ENCODE measurements around the gene HTR4.

The HTR4 gene

DNA sequence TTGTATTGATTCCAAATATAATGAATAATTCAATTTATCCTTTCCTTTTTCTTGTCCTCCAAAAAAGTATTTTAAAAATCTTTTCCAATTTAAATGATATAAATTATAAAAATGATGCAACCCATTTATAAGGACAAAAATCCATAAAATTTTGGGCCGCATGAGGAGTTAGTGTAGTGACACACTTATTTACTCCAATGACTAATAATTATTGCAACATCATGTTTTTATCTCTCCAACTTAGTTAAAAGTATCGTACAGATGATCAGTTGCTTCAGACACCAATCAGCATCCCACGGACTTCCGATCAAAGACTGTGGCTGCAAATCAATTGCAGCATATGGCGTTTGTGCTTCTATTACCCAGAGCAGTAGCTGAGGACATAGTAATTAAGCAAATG is 58.6 kb downstream of the HTR4 start:
- Mint-ChIP-seq H3K27ac (no peak overlapping the region), H3K4me1 (no peaks in the 10 kb centered on the region), H3K4me3 (no peak overlapping the region), H3K36me3 (no peaks in the 10 kb centered on the region), H3K9me3 (peaks cover 8% of the 10 kb centered on the region)
- no peak for DNase-seq (ENCODE audit: low spot score in 2 of 2)
- ATAC-seq: no peak

DNA sequence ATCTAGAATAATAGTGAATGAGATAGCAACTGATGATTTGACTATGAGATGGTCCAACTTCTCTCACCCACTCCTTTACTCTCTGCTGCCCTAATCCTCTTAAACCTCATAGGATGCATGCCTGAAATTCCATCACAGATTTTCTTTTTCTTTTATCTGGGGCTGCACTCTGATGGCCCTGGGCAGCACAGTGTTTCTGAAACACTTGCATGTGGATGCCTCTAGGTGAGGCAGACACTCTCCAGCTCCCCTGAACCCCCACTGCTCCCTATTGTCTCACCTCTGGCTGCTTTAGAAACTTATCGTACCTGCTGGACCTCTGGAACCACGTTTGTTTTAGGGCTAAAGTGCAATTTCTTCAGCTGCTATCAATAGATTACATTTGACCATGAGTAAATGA is 67.5 kb downstream of the HTR4 start:
- Mint-ChIP-seq H3K27ac (no peak overlapping the region), H3K4me1 (no peaks in the 10 kb centered on the region), H3K4me3 (no peak overlapping the region), H3K9me3 (no peaks in the 10 kb centered on the region), H3K36me3 (no peaks in the 10 kb centered on the region)
- ATAC-seq: no peak
- DNase-seq (ENCODE audit: low spot score in 2 of 2): no peak

DNA sequence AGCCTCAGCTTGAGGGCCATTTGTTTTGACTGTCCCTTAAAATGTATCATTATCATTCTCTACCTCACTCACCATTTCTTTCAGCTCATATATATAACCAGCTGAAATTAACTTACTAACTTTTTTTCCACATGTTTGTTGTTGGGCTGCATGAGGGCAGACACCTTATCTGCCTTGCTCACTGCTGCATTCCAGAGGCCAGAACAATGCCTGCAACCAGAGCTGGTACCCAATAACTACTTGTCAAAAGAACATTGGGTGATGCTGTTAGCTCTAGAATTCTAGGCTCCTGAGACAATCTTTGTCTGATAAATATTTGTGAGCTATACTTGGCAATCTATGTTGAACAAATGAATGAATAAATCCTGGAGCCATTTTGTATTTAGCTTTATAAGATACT is 68.3 kb downstream of the HTR4 start:
- H3K9me3 Mint-ChIP-seq: no peaks in the 10 kb centered on the region
- no peak overlapping the region for H3K27ac Mint-ChIP-seq
- H3K4me3 Mint-ChIP-seq: no peak overlapping the region
- H3K4me1 Mint-ChIP-seq: no peaks in the 10 kb centered on the region
- no peaks in the 10 kb centered on the region for H3K36me3 Mint-ChIP-seq
- no peak for DNase-seq (ENCODE audit: low spot score in 2 of 2)
- no peak for ATAC-seq

DNA sequence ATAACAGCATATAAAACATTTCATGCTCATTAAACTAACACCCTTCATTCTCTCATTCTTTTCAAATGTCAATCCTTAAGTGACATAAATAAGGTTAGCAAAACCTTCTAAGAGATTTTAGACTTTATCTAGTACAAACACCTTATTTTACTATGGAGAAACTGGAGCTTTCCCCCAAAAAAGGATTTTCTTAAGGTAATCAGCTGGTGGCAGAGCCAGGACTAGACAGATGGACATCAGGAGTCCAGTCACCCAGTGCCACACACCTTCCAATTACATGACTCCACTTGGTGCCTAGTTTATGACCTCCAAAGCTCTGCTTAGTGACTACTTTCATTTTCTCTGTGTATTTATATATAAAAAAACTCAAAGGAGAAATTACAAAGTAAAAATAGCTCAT is 70.2 kb downstream of the HTR4 start:
- Mint-ChIP-seq H3K27ac (no peak overlapping the region), H3K4me3 (no peak overlapping the region), H3K36me3 (no peaks in the 10 kb centered on the region), H3K9me3 (no peaks in the 10 kb centered on the region), H3K4me1 (no peaks in the 10 kb centered on the region)
- ATAC-seq: no peak
- DNase-seq (ENCODE audit: low spot score in 2 of 2): no peak

DNA sequence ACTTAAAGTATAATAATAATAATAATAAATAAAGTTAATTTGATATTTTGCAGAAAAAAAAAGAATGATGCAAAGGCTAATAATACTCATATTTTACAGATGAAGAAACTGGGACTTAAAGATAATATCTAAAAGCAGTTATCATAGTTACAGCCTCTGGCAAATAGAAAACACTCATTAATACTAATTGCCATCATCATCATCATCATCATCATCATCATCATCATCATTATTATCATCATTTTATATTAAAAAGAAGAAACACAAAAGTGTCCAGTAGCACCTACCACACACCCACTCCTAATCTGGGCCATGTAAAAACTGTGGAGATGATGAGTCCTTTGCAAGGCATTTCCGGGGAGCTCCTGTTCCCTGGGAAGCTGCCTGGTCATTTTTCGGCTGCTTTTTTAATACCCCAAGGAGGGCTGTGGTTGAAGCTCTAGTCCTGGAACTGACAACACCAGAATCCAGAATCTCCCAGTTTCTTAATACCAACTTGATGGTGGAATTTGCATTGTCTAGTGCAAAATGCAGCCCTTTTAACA is 70.8 kb downstream of the HTR4 start:
- Mint-ChIP-seq H3K27ac (no peak overlapping the region), H3K9me3 (no peaks in the 10 kb centered on the region), H3K4me1 (no peaks in the 10 kb centered on the region), H3K4me3 (no peak overlapping the region), H3K36me3 (no peaks in the 10 kb centered on the region)
- ATAC-seq: no peak
- no peak for DNase-seq (ENCODE audit: low spot score in 2 of 2)

DNA sequence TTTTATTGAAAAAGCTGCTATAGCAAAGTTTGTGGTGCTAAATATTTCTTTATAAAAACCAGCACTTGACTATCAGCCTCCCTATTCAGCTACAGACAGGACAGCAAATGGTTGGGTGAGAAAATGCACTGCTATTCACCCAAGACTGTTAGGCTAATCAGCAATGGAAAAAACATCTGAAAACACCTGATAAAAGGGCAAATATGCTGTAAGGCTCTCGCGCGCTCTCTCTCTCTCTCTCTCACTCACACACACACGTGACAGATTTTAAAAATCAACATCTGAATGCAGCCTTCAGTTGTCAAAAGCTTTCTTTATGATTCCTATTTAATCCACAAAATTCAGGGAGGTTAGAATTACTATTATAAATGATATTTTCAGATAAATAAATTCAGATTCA is 80.2 kb downstream of the HTR4 start:
- Mint-ChIP-seq H3K36me3 (no peaks in the 10 kb centered on the region), H3K9me3 (no peaks in the 10 kb centered on the region), H3K4me1 (no peaks in the 10 kb centered on the region), H3K4me3 (no peak overlapping the region), H3K27ac (no peak overlapping the region)
- DNase-seq (ENCODE audit: low spot score in 2 of 2): no peak
- ATAC-seq: no peak

DNA sequence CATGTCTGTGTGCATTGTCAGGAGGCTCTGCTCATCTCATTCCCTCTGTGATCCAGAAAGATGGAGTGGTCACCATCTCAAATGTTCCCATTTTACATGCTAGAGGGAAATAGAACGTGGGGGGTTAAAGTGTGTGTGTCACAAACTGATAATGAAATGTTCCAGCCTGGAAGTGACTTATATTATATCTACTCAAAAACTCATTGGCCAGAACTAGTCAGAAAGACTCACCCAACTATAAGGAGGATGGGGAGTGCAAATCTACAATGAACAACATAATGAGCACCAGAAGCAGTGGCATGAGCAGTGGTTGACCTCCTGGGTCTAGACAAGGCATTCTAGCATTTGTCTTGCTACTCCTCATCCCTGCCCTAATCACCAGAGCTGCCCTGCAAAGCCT is 81.0 kb downstream of the HTR4 start:
- no peak for ATAC-seq
- DNase-seq (ENCODE audit: low spot score in 2 of 2): no peak
- Mint-ChIP-seq H3K4me1 (no peaks in the 10 kb centered on the region), H3K9me3 (no peaks in the 10 kb centered on the region), H3K36me3 (no peaks in the 10 kb centered on the region), H3K27ac (no peak overlapping the region), H3K4me3 (no peak overlapping the region)

DNA sequence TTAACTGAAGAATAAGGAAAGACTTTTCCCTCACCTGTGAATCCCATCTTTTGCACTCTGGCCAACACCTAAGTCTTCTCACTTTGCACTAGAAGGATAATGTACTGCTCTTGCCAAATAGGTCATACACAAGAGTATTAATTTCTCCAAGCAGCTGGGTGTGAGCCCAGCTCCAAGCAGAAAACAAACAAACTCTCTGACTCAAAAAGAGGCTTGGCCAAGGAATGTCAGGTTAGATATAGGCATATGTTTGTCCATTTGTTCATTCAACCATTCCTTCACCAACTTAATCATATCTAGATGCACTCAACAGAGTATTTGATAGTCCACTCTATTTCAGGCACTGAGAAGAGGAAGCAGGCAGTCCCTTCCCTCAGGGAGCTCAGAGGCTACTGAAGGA is 84.4 kb downstream of the HTR4 start:
- Mint-ChIP-seq H3K4me3 (no peak overlapping the region), H3K9me3 (no peaks in the 10 kb centered on the region), H3K4me1 (no peaks in the 10 kb centered on the region), H3K27ac (no peak overlapping the region), H3K36me3 (no peaks in the 10 kb centered on the region)
- ATAC-seq (no peak), DNase-seq (ENCODE audit: low spot score in 2 of 2) (no peak)

DNA sequence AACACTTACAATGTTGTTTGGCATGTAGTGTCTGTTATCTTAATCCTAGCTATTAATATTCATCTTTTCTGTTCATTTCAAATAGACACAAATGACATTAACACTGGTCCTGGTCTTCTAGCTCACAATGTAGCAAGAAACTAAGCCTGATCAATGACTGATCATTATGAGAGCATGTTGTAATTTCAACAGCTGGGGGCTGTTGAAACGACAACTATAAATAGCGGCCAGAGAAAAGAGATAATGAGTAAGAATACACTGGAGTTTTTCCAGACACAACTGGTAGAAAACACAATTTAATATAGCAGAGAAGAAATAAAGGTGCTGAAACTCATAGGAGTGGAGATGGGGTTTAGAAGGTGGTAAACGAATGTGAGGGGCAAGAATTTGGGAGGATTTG is 89.2 kb downstream of the HTR4 start:
- no peak for DNase-seq (ENCODE audit: low spot score in 2 of 2)
- ATAC-seq: no peak
- Mint-ChIP-seq H3K4me3 (no peak overlapping the region), H3K9me3 (no peaks in the 10 kb centered on the region), H3K4me1 (no peaks in the 10 kb centered on the region), H3K36me3 (no peaks in the 10 kb centered on the region), H3K27ac (no peak overlapping the region)

DNA sequence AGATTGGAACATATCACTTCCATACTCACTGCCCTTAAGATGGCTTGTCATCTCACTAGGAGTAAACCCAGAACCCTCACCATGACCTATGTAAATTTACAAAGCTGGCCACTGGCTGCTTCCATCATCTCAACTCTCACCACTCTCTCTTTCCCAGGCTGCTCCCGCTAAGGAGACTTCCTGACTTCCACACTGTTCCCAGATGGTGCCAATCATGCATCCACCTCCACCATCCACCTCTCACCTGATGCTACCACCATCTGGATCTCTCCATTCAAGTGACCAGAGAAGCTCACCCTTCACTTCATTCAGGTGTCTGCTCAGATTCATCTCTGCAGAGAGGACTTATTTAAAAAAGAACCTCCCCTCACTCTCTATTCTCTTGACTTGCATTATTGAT is 91.3 kb downstream of the HTR4 start:
- Mint-ChIP-seq H3K4me1 (no peaks in the 10 kb centered on the region), H3K36me3 (no peaks in the 10 kb centered on the region)

DNA sequence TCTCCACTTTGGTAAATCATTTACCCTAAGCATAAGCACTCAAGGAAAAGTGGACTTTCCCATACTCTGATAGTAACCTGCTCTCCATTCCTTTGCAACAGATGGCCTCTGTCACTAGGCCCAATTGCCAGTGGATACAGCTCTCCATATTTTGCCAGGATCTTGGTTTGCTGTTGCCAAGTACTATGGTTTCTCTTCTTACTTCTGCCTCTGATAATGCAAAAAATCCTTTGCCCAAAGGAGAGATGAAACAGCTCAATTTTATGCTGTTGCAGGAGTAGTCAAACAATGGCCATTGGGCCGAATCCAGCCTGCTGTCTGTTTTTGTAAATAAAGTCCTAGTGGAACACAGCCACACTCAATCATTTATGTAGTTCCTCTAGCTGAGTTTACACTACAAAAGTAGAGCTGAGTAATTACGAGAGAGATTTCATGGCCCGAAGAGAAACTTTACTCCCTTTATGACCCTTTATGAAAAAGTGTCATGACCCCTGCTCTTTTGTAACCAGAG is 92.5 kb downstream of the HTR4 start:
- DNase-seq (ENCODE audit: low spot score in 2 of 2) (no peak), ATAC-seq (peak; percentile 28)
- H3K4me1 Mint-ChIP-seq: no peaks in the 10 kb centered on the region
- H3K36me3 Mint-ChIP-seq: no peaks in the 10 kb centered on the region
- no peaks in the 10 kb centered on the region for H3K9me3 Mint-ChIP-seq
- no peak overlapping the region for H3K4me3 Mint-ChIP-seq
- no peak overlapping the region for H3K27ac Mint-ChIP-seq

More for the DNA sequence above, 91.3 kb downstream of the HTR4 start:
- Mint-ChIP-seq H3K4me3 (no peak overlapping the region), H3K27ac (no peak overlapping the region), H3K9me3 (no peaks in the 10 kb centered on the region)
- DNase-seq (ENCODE audit: low spot score in 2 of 2): no peak
- ATAC-seq: no peak

DNA sequence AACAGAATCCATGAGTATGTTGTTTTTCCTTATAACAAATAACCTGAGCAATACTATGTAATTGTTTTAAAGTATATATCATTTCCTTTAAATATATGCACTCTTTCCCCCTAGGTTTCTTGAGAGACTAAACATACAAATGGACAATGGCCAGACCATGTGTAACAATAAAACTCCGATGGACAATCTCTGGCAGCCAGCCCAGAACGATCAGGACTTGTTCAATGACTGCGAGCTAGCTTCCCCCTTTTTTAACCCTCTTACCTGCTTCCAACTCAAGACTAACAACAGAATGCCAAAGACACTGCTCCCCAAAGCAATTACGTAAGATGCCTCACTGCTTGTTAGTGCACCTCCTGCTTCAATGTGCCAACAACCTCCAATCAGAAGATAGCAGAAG is 94.9 kb downstream of the HTR4 start:
- no peaks in the 10 kb centered on the region for H3K9me3 Mint-ChIP-seq
- no peaks in the 10 kb centered on the region for H3K4me1 Mint-ChIP-seq
- ATAC-seq (no peak), DNase-seq (ENCODE audit: low spot score in 2 of 2) (no peak)
- no peaks in the 10 kb centered on the region for H3K36me3 Mint-ChIP-seq
- H3K4me3 Mint-ChIP-seq: no peak overlapping the region
- H3K27ac Mint-ChIP-seq: no peak overlapping the region

DNA sequence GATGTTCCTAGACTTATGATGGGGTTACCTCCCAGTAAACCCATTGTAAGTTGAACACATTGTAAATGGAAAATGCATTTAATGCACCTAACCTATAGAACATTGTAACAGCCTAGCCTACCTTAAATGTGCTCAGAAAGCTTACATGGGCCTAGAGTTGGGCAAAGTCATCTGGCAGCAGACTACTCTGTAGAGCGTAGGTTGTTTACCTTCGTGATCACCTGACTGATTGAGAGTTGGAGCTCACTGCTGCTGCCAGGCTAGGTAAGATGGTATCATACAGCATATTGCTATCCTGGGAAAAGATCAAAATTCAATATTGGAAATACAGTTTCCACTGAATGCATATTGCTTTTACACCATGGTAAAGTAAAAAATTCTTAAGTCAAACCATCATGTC is 95.4 kb downstream of the HTR4 start:
- no peak overlapping the region for H3K27ac Mint-ChIP-seq
- H3K9me3 Mint-ChIP-seq: no peaks in the 10 kb centered on the region
- H3K36me3 Mint-ChIP-seq: no peaks in the 10 kb centered on the region
- H3K4me1 Mint-ChIP-seq: no peaks in the 10 kb centered on the region
- DNase-seq (ENCODE audit: low spot score in 2 of 2): no peak
- H3K4me3 Mint-ChIP-seq: no peak overlapping the region
- no peak for ATAC-seq

DNA sequence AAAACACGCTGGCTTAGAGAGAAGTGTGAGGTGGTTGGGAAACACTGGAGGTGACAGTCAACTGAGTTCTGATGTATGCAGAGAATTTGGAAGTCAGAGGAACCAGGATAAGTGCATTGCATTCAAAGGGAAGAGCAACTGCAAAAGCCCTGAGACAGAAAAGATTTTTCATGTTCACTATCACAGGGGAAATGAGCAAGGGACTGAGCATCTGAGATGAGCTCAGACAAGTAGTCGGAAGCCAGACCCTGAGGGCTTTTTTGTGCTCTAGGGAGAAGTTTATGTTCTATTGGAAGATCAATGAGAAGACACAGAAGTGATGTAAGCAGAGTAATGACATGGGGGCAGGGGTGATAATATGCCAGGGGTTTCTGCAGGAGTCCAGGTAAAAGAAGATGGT is 97.5 kb downstream of the HTR4 start:
- Mint-ChIP-seq H3K4me3 (no peak overlapping the region), H3K27ac (no peak overlapping the region), H3K36me3 (no peaks in the 10 kb centered on the region), H3K4me1 (no peaks in the 10 kb centered on the region), H3K9me3 (no peaks in the 10 kb centered on the region)
- no peak for ATAC-seq
- no peak for DNase-seq (ENCODE audit: low spot score in 2 of 2)

DNA sequence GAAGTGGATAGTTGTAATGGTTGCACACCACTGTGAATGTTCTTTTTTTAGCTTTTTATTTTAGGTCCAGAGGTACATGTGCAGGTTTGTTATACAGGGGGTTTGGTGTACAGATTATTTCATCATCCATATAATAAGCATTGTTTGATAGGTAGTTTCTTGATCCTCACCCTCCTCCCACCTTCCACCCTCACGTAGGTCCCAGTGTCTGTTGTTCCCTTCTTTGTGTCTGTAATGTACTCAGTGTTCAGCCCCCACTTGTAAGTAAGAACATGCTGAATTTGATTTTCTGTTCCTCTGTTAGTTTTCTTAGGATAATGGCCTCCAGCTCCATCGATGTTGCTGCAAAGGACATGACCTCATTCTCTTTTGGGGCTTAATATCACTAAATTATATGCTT is 99.7 kb downstream of the HTR4 start:
- Mint-ChIP-seq H3K4me3 (no peak overlapping the region), H3K36me3 (no peaks in the 10 kb centered on the region), H3K9me3 (no peaks in the 10 kb centered on the region), H3K4me1 (no peaks in the 10 kb centered on the region), H3K27ac (no peak overlapping the region)
- ATAC-seq: no peak
- no peak for DNase-seq (ENCODE audit: low spot score in 2 of 2)

DNA sequence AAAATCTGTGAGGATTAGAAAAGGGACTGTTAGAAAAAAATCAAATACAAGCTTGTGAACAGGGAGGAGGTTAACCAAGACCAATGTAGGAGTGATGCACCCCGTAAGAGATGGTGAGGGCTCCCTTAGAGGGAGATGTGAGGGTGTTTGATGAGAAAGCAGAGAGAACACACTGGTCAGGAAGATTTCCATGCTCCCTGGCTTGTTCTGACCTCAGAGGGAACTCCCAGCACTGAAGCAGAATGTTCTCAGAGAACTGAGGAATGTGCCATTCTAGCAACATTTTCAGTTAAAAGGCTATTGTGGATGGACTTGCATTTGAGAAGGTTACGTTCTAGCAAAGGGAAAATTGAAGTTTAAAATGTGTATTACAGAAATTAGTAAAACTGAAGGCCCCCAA is 110.6 kb downstream of the HTR4 start:
- Mint-ChIP-seq H3K9me3 (peaks cover 4% of the 10 kb centered on the region), H3K36me3 (no peaks in the 10 kb centered on the region), H3K4me1 (no peaks in the 10 kb centered on the region), H3K4me3 (no peak overlapping the region), H3K27ac (no peak overlapping the region)
- no peak for DNase-seq (ENCODE audit: low spot score in 2 of 2)
- no peak for ATAC-seq

DNA sequence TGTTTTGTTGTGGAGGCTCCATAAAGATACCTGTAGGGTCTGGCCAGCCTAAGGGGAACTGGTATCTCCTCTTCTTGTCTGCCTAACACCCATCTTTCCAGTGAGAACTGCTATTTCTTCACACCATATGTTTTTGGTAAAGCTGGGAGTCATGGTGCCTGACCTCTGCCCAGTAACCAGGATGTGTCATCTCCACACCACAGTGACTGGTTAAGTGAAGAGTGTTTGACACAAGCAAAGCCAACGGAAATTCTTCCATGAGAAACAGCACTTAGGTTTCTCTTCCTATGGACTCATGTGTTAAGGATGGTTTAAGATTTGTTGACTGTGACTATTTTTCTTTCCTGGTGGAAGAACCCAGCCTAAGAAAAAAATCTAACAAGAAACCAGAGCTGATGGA is 111.5 kb downstream of the HTR4 start:
- H3K4me1 Mint-ChIP-seq: no peaks in the 10 kb centered on the region
- ATAC-seq: peak; percentile 68

More for the DNA sequence above, 111.5 kb downstream of the HTR4 start:
- no peak for DNase-seq (ENCODE audit: low spot score in 2 of 2)
- Mint-ChIP-seq H3K4me3 (no peak overlapping the region), H3K27ac (no peak overlapping the region), H3K36me3 (no peaks in the 10 kb centered on the region), H3K9me3 (peaks cover 4% of the 10 kb centered on the region)
